ENCODE results near the gene GPR135.

GPR135 gene

DNA sequence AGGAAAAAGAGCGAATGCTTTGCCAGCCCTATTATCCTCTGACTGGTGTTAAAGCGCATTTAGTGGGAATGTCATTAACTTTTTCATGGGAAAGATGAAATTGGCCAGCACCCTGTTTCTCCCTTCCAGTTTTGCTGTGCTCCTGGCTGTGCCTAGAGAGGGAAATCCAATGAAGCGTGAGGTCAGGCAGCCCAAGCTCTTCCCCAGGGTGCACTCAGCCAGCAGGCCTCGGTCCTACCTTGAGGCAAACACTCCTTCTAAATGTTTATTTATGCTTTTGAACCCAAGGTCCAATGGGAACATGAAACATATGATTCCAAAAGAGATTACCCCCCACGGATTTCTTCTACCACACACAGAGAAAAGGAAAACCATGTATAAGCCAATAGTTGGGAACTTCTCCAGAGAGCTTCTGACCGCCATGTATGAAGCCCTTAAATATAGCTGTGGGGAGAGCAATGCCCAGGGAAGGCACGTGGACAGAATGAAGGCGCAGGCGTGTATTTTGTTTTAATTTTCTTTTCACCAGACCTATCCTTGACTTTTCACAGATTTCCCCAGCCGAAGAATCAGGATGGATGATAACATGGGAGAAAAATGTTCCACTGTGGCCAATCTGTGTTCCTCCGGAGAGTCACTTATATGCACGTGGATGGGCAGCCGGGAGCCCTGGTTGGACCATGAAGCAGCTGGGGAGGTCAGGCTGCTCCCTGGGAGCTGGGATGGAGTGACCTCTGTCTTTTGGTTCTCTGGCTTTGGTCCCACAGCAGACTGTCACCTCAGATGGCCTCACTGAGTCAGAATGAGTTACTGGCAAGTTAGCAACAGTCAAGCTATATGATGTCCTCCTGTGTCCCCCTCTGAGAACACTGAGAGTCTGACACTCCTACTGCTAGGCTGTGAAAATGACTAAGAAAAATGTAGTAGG lies 37.3 kb downstream of the GPR135 start:
- no peak overlapping the region for H3K4me3 ChIP-seq (ENCODE audit: control insufficient read depth, low read depth, low read length)
- TF ChIP-seq CTCF (IDR thresholded peaks at IDR 0.05; ENCODE audit: control insufficient read depth, insufficient read depth, low read depth, low read length, missing control alignments), result no peak
- no peak for DNase-seq (ENCODE audit: low read depth)

DNA sequence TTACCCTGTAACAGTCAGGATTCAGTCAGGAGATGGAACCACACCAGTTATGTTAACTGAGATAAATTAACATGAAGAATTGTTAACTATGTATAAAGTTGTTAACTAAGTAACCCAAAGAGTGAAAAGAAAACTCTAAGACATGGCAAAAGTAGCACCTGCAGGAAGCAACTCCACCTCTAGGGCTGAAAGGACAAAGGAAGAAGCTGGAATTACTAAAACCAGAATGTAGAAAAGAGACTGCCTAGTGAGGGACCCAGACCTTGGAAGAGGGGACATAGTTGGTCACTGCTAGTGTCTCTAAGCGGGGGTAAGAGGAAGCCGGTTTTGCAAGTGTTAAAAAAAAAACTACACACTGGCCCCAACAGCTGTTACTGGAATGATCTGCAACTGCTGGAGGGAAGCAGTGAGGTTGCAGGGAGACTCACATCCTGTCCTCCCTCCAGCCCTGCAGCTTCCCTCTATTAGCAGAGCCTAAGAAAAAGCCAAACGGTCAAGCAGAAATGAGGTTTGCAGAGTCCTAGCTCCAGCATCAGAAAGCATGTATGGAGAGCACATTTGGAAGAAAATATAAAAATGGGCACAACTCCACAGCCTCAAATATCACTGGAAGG lies 39.8 kb downstream of the GPR135 start:
- no peak for DNase-seq (ENCODE audit: low read depth)
- peak; percentile 8 for TF ChIP-seq CTCF (IDR thresholded peaks at IDR 0.05; ENCODE audit: control insufficient read depth, insufficient read depth, low read depth, low read length, missing control alignments)
- H3K4me3 ChIP-seq (ENCODE audit: control insufficient read depth, low read depth, low read length), result no peak overlapping the region

- H3K4me3 ChIP-seq (ENCODE audit: control insufficient read depth, low read depth, low read length), result no peak overlapping the region
- no peak for TF ChIP-seq CTCF (IDR thresholded peaks at IDR 0.05; ENCODE audit: control insufficient read depth, insufficient read depth, low read depth, low read length, missing control alignments)
These were observed 40.7 kb downstream of the GPR135 start for GRCh38 chr14:59424341-59425071.

GRCh38 chr14:59422069-59422881 lies 42.9 kb downstream of the GPR135 start:
- TF ChIP-seq CTCF (IDR thresholded peaks at IDR 0.05; ENCODE audit: control insufficient read depth, insufficient read depth, low read depth, low read length, missing control alignments), result peak; percentile 31
- DNase-seq (ENCODE audit: low read depth), result no peak
- no peak overlapping the region for H3K4me3 ChIP-seq (ENCODE audit: control insufficient read depth, low read depth, low read length)

More at GRCh38 chr14:59424341-59425071, 40.7 kb downstream of the GPR135 start:
- DNase-seq (ENCODE audit: low read depth), result no peak

GRCh38 chr14:59419303-59419702 lies 45.9 kb downstream of the GPR135 start:
- no peak for DNase-seq (ENCODE audit: low read depth)
- H3K4me3 ChIP-seq (ENCODE audit: control insufficient read depth, low read depth, low read length), result no peak overlapping the region
- TF ChIP-seq CTCF (IDR thresholded peaks at IDR 0.05; ENCODE audit: control insufficient read depth, insufficient read depth, low read depth, low read length, missing control alignments), result no peak

GRCh38 chr14:59417311-59417710 lies 47.9 kb downstream of the GPR135 start:
- DNase-seq (ENCODE audit: low read depth), result no peak
- no peak overlapping the region for H3K4me3 ChIP-seq (ENCODE audit: control insufficient read depth, low read depth, low read length)
- no peak for TF ChIP-seq CTCF (IDR thresholded peaks at IDR 0.05; ENCODE audit: control insufficient read depth, insufficient read depth, low read depth, low read length, missing control alignments)
